Thymus (tissue), 11 donors: ENCODE results near the gene HMSD. TPM values are rescaled to one million over a fixed set of nuclear protein-coding genes. Genes with fewer than 3 reads are reported as not detected.

ENCODE experiments used
- DNase-seq, 9 donors: peaks; one replicate each; pipeline ENCODE4 v3.0.0-alpha.2; 2013; ENCODE audit warnings: low spot score in 9 of 9, low read depth in 6 of 9, missing footprints in 1 of 9
- H3K27ac ChIP-seq, 2 donors: one replicate each; pipeline ENCODE4 v1.5.1; 2013; ENCODE audit warnings: control low read depth in 1 of 2, low read depth in 1 of 2, low read length in 1 of 2, mild to moderate bottlenecking in 1 of 2, moderate library complexity in 1 of 2
- H3K27me3 ChIP-seq, 2 donors: one replicate each; pipeline ENCODE4 v1.5.1; 2013; ENCODE audit warnings: low read length in 1 of 2; ENCODE audit not compliant: control insufficient read depth in 2 of 2, insufficient read depth in 1 of 2
- H3K36me3 ChIP-seq, 2 donors: one replicate each; pipeline ENCODE4 v1.5.1; 2013; ENCODE audit warnings: low read length in 1 of 2, mild to moderate bottlenecking in 1 of 2, moderate library complexity in 1 of 2; ENCODE audit not compliant: control insufficient read depth in 2 of 2, insufficient read depth in 2 of 2
- H3K4me1 ChIP-seq, 2 donors: one replicate each; pipeline ENCODE4 v1.5.1; 2013; ENCODE audit warnings: low read length in 2 of 2; ENCODE audit not compliant: control insufficient read depth in 2 of 2, insufficient read depth in 2 of 2
- H3K4me3 ChIP-seq, 2 donors: one replicate each; pipeline ENCODE4 v1.5.1; 2013; ENCODE audit warnings: low read length in 2 of 2, control low read depth in 1 of 2, mild to moderate bottlenecking in 1 of 2
- H3K9me3 ChIP-seq, 2 donors: one replicate each; pipeline ENCODE4 v1.5.1; 2013; ENCODE audit warnings: low read length in 1 of 2, mild to moderate bottlenecking in 1 of 2; ENCODE audit not compliant: control insufficient read depth in 2 of 2, insufficient read depth in 1 of 2
- WGBS: extraction: QIAGEN DNeasy Blood & Tissue Kit; methylation state at CpG from one replicate; pipeline ENCODE4 v1.1.7; 2013; 5-methylcytosine and 5-hydroxymethylcytosine counted together
- polyA plus RNA-seq: library from polyadenylated mRNA; stranded (reverse); fragments of 200-250 nt; gene quantifications from one replicate; pipeline ENCODE4 v1.2.3, GENCODE V29; 2013
- total RNA-seq: library from RNA; stranded (reverse); fragments of 120-200 nt; gene quantifications from one replicate; pipeline ENCODE4 v1.2.4, GENCODE V29; 2013
- donor health status: healthy.

The HMSD gene
- total and polyA plus RNA-seq, 2 donors = 1.6 to 2.7 TPM

- DNase-seq = no peak
- WGBS = 93% methylated on average over 4 of the region's 4 CpGs
- Histone ChIP-seq H3K9me3 (peaks cover 3 to 13% of the 10 kb centered on the region in 2 donors), H3K36me3 (peaks cover 0 to 2% of the 10 kb centered on the region in 2 donors), H3K27ac (no peak overlapping the region), H3K4me3 (no peak overlapping the region), H3K4me1 (no peaks in the 10 kb centered on the region), H3K27me3 (peaks cover 0 to 5% of the 10 kb centered on the region in 2 donors)
Observed at GRCh38 chr18:63997041-63997440, 47.9 kb downstream of the HMSD start.

DNA sequence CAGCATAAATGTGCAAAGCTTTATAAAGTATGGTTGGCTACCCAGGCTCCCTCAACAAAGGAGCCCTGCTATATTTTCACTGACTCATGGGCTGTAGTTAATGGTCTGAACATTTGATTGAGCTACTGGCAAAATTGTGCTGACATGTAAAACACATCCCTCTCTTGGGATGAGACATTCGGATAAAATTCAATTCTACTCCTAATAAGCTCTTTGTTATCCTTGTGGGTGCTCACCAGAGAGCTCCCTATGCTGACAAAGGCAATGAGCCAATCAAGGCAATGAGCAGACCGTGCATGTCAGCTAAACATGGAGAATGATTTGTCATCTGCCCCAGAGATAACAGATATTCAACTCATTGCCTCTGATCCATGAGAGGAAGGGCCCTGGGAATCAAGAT is 48.5 kb downstream of the HMSD start:
- Histone ChIP-seq H3K4me1 (no peaks in the 10 kb centered on the region), H3K27me3 (peaks cover 0 to 9% of the 10 kb centered on the region in 2 donors), H3K27ac (no peak overlapping the region), H3K4me3 (no peak overlapping the region), H3K36me3 (peaks cover 0 to 2% of the 10 kb centered on the region in 2 donors), H3K9me3 (peaks cover 3 to 13% of the 10 kb centered on the region in 2 donors)
- no peak for DNase-seq
- 94% methylated on average over 2 of the region's 2 CpGs for WGBS

DNA sequence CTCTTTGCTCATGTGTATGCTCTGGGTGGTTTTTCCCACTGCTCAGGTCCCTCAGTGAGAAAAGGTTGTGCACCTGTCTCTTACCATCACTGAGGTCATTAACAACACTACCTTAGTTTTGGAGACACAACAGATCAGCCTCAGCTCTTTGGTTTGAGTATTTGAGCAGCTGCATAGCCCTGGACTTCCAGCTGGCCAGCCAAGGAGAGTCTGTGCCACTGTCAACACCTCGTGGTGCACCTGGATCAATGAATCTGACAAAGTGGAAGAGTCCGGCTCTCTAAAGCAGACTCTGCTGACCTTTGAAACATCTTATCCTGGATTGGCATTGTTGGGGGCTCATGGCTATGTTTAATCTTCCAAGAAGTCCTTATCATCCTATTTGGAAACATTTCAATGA is 50.8 kb downstream of the HMSD start:
- no peaks in the 10 kb centered on the region for H3K36me3 ChIP-seq
- peaks cover 3 to 8% of the 10 kb centered on the region in 2 donors for H3K9me3 ChIP-seq
- H3K4me3 ChIP-seq = no peak overlapping the region
- H3K27ac ChIP-seq = no peak overlapping the region
- no peaks in the 10 kb centered on the region for H3K4me1 ChIP-seq
- peaks cover 0 to 13% of the 10 kb centered on the region in 2 donors for H3K27me3 ChIP-seq
- DNase-seq = no peak
- WGBS = 88% methylated on average over 2 of the region's 2 CpGs

- Histone ChIP-seq H3K4me1 (no peaks in the 10 kb centered on the region), H3K27ac (no peak overlapping the region), H3K9me3 (no peaks in the 10 kb centered on the region), H3K27me3 (peaks cover 0 to 13% of the 10 kb centered on the region in 2 donors), H3K36me3 (no peaks in the 10 kb centered on the region), H3K4me3 (no peak overlapping the region)
- DNase-seq = no peak
- WGBS = 56% methylated on average over 41 of the region's 41 CpGs
Observed at GRCh38 chr18:64002581-64002980, 53.5 kb downstream of the HMSD start.

DNA sequence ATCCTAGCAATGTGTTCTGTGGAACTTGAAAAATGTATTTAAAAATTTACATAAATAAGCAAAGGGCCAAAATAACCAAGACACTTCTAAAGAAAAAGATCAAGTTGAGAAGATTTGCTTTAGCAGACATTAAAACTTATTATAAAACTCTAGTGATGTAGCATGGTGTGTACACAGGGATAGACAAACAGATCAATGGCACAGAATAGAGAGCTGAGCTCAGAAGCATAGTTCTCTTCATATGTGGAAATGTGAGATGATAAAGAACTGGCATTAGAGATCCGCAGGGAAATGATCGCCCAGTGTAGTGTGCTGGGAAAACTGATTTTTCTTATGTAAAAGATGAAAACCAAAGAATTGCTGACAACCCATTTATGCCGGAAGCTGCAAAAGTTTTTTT is 60.2 kb downstream of the HMSD start:
- no peaks in the 10 kb centered on the region for H3K36me3 ChIP-seq
- 97% methylated on average over 3 of the region's 3 CpGs for WGBS
- DNase-seq = no peak

More for the DNA sequence above, 60.2 kb downstream of the HMSD start:
- Histone ChIP-seq H3K4me1 (no peaks in the 10 kb centered on the region), H3K9me3 (no peaks in the 10 kb centered on the region), H3K27me3 (no peaks in the 10 kb centered on the region), H3K4me3 (no peak overlapping the region), H3K27ac (no peak overlapping the region)

Other genes with a start within 250 kb of the HMSD start
- gene SERPINB11, start 246.3 kb upstream of the HMSD start, total RNA-seq = not detected
- 0.23 TPM for gene SERPINB11, start 246.3 kb upstream of the HMSD start, polyA plus RNA-seq
- gene SERPINB7, start 173.9 kb upstream of the HMSD start, total RNA-seq = 1.4 TPM
- 28.9 TPM for gene SERPINB7, start 173.9 kb upstream of the HMSD start, polyA plus RNA-seq
- 2.5 TPM for gene SERPINB2, start 61.6 kb upstream of the HMSD start, total RNA-seq
- 11.3 TPM for gene SERPINB2, start 61.6 kb upstream of the HMSD start, polyA plus RNA-seq
- 1.7 TPM for gene SERPINB10, start 41.3 kb upstream of the HMSD start, total RNA-seq
- 2.5 TPM for gene SERPINB10, start 41.3 kb upstream of the HMSD start, polyA plus RNA-seq
- gene SERPINB8, start 20.8 kb downstream of the HMSD start, total RNA-seq = 7.0 TPM
- gene SERPINB8, start 20.8 kb downstream of the HMSD start, polyA plus RNA-seq = 11.2 TPM
- 0.05 TPM for gene LINC00305, start 199.8 kb downstream of the HMSD start, total RNA-seq
- 0.05 TPM for gene LINC00305, start 199.8 kb downstream of the HMSD start, polyA plus RNA-seq